HEK293T (cell line): ENCODE results near the gene TMEM135.

Experiments
- FOXA1 ChIP-seq: fragments of 450-650 bp; IDR thresholded peaks from 2 replicates; pipeline ENCODE4 v1.6.1; 2016; ENCODE audit warnings: mild to moderate bottlenecking
- SP1 ChIP-seq: fragments of 450-650 bp; IDR thresholded peaks from 2 replicates; pipeline ENCODE4 v1.6.1; 2017
- TARDBP ChIP-seq: fragments of 450-650 bp; IDR thresholded peaks from 2 replicates; pipeline ENCODE4 v1.6.1; 2016
- ZNF384 ChIP-seq: fragments of 450-650 bp; IDR thresholded peaks from 2 replicates; pipeline ENCODE4 v1.6.1; 2016

DNA sequence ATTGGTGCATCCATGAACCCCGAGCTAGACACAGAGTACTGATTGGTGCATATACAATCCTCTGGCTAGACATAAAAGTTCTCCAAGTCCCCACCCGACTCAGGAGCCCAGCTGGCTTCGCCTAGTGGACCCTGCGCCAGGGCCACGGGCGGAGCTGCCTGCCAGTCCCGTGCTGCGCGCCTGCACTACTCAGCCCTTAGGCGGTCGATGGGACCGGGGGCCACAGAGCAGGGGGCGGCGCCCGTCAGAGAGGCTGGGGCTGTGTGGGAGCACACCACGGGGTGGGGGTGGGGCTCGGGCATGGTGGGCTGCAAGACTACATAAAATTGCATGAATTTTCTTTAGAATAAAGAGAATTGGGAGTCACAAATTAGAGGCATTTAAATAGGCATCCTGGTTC is 248.6 kb downstream of the TMEM135 start:
- TF ChIP-seq SP1 (no peak), FOXA1 (no peak), TARDBP (no peak), ZNF384 (no peak)
